Measurements from ENCODE around the gene ELK4. TPM values are rescaled to one million over a fixed set of nuclear protein-coding genes. Genes with fewer than 3 reads are reported as not detected.

The ELK4 gene, protein sequence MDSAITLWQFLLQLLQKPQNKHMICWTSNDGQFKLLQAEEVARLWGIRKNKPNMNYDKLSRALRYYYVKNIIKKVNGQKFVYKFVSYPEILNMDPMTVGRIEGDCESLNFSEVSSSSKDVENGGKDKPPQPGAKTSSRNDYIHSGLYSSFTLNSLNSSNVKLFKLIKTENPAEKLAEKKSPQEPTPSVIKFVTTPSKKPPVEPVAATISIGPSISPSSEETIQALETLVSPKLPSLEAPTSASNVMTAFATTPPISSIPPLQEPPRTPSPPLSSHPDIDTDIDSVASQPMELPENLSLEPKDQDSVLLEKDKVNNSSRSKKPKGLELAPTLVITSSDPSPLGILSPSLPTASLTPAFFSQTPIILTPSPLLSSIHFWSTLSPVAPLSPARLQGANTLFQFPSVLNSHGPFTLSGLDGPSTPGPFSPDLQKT
- total RNA-seq (2014; rRNA removed; shearing (Covaris generic)): 14.3 and 16.1 TPM in 2 replicates

DNA sequence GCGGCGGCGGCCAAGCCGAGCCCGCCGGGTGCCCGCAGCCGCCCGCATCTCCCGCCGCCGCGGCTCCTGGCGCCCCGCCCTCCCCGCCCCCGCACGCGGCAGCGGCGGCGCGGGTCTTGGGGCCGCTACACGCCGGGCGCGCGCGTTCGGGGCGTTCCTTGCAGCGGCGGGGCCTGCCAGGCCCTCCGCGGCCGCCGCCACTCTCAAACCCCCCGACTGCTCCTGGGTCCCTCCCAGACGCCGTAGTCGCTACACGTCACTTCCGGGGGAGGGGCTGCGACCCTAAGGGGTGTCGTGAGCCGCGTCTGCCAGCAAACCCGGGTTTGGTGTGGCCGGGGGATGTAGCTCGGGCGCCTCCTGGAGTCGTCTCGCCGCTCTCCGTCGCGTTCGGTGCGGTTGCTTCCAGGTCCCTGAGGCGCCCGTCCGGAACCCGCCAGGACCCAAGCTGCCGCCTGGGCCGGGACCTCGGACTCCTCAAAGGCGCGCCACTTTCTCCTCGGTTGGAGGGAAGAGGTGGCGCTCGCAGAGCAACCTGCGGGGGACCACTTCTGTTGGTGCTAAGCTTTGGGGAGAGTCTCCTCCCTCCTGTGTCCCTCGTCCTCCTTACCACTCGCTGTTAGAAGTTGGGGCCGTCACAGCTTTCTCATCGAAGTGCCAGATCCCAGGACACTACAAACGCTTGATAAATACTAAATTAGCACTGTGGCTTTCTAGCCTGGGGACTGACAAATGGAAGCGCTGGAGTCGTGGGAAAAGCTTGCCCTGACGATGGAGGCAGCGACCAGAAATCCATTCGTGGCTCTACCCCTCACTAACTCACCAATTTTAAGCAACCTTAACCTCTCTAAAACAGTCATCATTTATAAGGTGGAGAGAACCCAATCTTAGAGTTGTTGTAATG is at the start of gene ELK4:
Gene ELK4, minus strand, starts transcription at position 244 of the 901 bp plus-strand sequence. CDS start 8,129 bp downstream, outside the sequence.
- DNase-seq (ENCODE audit: low read depth): peak; percentile 96

DNA sequence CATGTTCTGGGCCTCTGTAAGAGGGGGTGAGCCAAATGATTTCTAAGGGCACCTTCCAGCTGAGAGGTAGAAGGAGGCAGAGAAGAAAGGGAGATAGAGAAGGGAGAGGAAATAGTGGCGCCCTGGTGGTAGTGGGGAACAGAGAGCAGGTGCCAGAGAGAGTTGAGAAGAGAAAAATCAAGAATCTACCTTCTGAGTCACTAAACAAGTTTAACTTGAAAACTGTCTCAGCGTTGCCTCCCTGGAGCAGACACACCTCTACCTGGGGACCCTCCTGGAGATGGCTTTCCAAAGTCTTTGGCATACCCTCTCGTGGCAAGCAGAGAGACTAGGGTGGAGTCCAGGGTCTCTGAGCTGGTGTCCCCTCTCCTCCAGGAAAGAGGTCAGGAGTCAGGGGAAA is 49.6 kb upstream of the ELK4 start:
- DNase-seq (ENCODE audit: low read depth): no peak

DNA sequence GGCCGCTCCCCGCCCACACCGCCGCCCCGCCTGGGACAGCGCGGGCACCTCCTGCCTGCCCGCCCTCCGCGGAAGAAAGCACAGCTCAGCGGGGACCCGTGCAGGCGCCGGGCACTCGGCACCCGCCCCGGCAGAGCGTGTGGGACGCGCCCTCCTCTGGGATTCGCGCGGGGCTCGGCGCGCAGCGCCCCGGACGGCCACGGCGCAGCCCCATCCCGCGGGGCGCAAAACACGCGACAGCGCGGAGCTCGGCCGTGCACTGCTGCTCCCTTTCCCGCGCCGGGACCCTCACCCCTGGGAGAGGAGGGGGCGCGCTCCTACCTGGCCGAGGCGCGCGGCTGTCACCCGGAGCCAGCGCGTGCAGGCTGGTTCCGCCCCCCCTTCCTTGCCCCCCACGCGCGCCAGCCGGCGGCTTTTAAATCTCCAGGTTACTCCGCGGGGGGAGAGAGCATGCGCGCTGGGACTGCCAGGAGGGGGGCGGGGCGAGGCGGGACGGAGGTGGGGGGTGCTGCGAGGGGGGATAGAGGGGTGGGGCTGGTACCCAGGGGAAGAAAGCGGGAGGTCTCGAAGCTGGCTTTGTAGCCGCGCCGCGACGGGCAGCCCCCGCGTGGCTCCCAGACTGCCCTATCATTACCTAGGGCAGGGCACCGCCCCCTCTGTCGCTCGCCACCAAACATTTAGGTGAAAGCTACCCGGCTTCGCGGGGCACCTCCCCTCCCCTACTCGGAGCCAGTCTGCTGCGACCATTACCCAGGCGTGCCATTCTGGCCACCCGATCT is 48.5 kb upstream of the ELK4 start, which contains the start of gene SLC45A3:
Gene SLC45A3, minus strand, starts transcription at position 437 of the 779 bp plus-strand sequence. CDS start 15,853 bp downstream, outside the sequence.
- DNase-seq (ENCODE audit: low read depth): peak; percentile 19

DNA sequence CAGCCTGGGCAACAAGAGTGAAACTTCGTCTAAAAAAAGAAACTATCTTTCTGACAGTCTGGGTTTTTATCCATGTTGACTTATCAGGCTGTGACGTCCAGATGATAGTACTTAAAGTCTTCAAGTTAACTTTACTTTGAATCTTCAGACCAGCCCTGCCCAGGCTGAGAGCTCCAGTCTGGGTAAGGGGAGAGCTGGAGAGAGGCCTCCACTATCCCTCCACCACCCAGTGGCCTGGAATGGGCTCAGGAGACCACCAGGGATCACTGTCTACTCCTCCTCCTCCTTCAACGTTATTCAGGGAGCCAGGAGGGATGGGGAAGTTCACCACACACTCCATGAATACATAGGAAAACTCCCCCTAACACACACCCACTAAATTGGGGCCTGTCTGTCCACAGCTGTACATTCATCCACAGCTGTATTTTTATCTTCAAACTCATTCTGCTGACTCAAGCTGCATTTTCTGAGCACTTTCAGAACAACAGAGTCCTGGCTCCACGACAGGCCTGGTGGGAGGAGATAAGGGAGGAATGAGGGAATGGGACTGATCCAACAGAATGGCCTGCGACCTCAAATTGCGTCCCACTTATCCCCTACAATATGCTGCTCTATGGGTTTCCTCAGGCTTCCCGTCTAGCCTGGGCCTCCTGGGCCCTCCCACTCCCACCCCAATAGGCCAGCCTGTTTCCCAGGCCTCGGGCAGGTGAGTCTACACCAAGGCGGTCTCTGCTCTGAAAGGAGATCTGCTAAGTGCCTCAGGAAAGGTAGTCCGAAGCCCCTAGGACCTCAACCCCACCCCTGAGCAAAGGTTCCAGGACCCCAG is 46.7 kb upstream of the ELK4 start:
- peak; percentile 10 for DNase-seq (ENCODE audit: low read depth)

DNA sequence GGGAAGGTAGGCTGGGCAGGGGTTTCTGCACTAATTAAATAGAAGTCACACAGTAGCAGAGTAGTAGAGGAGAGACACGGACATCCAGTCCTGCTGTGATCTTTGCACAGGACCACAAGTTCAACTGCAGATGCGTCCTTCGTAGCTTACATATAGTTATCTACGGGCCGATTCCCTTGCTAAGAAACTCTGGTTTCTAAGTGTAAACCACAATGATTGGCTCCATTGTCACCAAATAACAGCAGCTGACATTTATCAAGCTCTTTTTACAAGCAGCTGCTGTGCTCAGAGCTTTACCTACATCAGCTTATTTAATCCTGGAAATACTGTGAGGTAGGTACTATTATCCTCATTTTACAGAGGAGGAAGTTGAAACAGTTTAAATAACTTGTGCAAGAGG is 45.4 kb upstream of the ELK4 start:
- no peak for DNase-seq (ENCODE audit: low read depth)

DNA sequence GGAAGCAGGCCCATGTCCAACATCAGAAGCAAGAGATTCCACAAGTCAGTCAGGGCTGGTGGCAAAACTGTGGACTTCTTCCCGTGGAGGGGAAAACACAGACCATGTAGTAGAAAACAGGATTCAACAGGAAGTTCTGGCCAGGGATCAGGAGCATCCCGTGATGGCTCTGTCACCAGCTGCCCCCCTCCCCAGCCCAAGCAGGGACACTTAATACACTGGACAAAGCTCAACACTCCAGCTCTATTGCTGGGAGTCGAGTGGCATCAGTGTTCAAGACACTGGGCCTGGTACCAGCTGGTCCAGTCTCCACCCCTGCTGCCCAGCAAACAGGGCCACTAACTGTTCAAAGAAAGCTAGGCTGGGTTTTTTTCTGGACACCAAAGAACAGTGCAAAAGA is 44.8 kb upstream of the ELK4 start:
- DNase-seq (ENCODE audit: low read depth): no peak

DNA sequence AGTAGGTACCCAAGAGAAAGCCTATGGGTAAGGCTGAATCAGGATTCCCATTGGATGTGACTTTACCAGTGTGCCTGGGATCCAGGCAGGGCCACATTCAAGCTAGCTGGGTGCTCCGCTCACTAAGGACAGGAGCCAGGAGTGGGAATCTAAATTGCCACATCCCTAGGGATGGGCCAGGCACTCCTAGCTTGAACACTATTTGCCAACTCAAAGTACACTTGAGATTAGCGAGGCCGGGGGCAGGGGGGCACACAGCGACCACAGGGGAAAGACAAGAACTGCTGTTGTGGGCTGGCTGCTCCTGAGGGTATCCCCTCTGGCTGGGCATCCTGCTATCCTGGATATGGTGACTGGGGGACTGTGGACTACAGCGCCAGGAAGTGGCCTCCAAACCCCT is 44.2 kb upstream of the ELK4 start:
- DNase-seq (ENCODE audit: low read depth): no peak

DNA sequence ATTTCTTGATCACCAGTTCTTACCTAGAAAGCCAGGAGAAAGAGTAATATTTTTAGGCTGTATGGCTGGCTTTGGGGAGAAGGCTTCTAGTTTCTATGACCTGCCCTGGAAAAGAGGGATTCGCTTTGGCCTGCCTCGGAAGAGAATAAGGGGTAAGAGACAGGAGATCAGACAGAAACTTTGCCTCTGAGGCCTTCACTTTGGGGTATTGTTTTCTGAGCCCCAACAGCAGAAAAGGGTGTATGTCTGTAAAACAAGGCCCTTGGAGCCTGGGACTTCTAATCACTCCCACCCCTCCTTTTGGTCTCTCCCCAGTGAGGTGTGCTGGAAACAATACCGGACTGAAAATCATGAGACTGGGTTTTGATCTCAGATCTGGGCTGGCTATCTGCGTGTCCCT is 43.4 kb upstream of the ELK4 start:
- no peak for DNase-seq (ENCODE audit: low read depth)

DNA sequence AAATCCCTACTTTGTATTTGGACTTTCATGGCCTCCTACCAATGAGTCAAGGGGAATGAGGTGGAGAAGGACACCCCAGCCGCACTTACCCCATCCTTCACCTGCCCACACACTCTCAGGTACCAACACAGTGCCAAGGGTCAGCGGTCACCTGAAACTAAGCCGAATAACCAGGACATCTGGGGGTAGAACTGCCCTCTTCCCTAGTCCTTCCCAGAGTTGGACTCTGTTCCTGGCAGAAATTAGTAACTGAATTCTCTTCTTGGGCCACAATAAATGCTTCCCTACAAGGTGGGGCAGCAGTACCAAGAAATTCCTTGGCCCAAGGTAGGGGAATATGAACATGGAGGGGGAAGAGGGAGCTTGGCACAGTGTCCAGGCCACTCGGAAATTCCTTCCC is 41.2 kb upstream of the ELK4 start:
- no peak for DNase-seq (ENCODE audit: low read depth)

DNA sequence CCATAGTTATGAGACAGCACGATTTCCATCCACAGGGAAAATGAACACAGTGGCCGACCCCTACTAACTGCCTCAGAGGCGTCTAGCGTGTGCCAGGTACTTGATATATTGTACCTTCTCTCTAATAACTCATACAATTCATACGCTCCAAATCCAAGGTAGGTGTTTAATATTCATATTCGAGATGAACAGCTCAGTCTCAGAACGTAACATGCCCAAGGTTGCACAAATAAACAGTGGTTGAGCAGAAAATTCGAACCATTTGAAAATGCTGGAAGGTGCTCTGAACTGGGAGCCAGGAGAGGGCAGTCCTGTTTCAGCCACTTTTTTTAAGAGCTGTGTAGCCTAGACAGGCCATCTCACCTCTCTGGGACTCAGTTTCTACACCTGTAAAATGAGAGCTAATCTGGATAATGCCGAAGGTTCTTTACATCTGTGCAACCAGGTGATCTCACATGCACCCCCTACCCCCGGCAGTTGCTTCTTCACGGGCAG is 40.6 kb upstream of the ELK4 start:
- no peak for DNase-seq (ENCODE audit: low read depth)

DNA sequence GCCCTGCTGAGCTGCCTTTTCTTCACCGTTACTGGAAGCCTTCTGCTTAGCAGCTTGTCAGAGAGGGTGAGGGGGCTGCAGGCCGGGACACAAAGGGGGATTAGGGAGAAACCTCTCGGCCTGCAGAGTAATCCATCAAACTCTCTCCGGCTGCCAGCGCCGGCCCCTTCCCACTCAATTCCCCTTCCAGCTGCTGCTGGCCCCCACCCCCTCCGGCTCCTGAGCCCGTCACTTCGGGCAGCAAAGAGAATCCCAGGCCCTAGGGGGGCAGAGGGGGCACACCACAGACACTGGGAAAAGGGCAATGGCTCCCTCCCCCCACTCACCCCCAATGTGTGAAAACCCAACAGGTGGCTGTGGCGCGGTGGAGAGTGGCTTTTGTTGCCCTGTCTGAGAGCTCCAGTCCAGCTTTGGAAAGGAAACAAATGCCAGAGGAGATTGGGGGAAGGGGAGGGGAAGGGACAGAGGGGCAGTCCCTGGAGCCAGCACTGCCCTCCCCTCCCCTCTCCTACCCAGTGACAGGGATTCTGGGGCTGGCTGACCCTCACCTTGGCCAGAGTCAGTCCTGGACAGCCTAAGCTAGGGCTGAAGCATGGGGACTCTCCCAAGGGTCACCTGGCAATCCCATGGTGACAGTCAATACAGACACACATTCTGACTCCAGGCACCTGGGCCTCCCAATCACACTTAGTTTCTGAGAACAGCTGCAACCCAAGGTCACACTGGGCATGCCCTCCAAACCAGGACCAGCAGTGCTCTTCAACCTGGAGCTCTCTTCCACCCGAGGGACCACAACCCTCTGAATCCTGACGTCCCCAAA is 39.0 kb upstream of the ELK4 start:
- DNase-seq (ENCODE audit: low read depth): no peak

DNA sequence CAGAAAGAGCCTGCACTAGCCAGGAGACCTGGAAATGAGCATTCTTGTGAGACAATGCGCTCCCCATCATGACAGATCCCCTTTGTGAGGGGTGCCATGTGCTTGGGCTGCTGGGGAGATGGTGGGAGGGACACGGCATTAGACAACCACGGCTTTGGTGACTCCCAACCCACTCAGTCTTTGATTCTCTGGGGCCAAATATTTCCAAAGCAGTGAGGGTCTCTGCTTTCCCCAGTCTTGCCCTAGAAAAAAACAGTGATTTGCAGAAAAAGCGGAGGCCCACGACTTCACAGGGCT is 38.3 kb upstream of the ELK4 start:
- DNase-seq (ENCODE audit: low read depth): no peak

DNA sequence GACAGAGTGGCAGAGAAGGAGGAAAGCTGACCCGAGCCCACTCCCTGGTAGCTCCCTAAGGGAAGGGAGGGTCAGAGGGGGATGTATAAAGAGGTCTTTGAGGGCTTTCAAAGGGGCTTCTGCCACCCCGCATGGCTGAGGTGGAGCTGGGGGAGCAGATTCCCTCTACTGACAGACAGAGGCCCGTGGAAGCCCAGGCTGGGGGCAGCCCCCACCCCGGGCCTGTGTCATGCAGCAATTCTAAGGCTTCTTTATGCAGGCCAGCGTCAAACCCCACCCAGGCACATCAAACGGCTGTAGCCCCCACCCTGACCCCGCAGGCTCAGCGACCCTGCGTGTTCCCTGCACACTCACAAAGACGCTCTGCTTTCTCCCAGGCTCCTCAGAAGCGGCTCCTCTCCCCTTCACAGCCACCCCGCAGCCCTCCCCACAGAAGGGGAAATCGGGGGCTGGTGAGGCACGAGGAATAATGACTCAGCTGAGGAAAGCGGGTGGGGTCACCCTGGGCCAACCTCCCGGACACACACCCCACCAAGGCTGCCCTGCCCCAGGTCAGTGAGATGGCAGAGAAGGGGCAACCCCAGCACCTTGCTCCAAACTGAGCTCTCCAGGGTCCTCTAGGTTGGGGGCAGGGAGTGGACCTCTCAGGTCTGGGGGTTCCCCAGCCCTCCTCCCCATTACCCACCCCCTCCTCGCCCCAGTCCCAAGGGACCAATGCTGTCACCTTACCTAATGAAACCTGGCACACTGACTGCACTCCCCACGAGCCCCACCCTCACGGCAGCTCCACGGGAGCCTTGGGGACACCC is 37.7 kb upstream of the ELK4 start:
- DNase-seq (ENCODE audit: low read depth): no peak

DNA sequence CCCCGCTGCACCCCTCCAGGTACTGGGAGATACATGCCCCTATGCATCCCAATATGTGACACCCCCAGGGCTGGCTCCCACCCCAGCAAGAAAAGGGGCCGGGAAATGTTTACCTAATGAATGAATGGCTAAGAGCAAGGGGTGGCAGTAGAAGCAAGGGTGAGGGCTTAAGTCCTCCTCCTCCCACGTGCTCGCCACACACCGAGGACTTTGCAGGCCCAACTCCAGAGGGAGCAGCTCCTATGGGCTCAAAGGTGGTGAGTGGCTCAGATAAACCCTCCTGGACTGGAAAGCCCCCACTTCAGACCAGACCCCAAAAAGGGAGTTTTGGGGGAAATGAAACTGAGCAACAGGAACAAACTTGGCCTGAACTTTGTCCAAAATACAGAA is 37.1 kb upstream of the ELK4 start:
- no peak for DNase-seq (ENCODE audit: low read depth)

DNA sequence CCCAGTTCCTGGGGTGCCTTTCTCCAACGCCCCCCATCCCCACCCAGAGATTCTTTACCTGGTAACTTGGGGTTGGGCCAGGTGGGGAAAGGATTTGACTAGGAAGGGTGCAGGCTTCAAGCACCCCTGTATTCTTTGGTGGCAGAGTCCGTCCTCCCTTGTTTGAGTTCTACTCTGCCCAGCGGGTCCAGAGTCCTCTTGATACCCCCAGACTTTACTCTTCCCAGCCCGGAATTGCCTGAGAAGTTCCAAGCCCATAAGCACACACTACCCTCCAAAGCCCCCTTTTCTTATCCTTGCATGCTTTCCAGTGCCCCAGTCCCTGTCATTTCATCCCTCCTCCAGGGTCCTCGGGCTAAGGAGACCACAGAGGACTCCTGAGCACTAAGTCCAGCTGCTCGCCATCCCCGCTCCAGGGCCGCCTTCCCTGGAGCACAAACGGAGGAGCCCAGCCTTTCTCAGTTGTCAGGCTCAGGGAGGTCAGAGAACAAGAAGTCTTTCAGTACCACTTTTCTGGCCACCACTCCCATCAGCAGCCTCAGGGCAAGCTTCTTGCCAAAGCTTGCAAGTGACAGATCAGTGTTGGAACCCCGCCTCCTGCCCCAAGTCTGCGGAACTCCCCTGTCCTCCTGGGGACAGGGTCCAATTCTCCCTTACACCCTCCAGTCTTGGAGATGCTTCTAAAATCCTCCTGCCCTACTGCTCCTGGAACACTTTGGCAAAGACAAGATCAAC is 36.3 kb upstream of the ELK4 start:
- peak; percentile 18 for DNase-seq (ENCODE audit: low read depth)

DNA sequence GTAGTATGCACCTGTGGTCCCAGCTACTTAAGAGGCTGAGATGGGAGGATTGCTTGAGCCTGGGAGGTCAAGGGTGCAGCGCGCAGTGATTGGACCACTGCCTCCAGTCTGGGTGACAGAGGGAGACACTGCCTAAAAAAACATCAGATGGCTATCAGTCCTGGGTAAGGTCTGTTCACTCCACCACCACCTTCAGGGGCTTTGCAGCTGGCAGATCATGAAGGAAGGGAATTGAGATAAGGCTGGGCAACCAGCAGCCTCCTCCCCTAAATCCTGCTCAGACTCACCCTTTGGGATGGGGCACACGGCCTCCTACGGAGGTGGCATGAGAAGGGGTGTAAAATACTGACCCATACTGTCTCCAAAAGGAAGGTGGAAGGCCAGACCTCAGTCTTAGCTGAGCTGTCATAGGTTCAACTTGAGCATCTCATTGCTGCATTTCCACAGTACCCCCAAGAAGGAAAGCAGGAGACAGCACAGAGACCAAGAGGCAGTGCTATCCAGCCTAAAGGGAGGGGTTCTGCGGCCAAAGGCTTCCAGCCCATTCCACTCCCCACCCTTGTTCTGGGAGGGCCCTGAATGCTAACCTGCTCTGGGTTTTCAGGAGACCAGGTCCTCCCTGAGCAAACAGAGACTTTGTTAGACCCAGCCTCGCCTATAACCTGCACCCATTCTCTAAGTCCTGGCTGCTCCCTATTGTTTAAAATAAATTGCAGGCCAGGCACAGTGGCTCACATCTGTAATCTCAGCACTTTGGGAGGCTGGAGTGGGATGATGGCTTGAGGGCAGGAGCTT is 34.8 kb upstream of the ELK4 start:
- DNase-seq (ENCODE audit: low read depth): no peak

DNA sequence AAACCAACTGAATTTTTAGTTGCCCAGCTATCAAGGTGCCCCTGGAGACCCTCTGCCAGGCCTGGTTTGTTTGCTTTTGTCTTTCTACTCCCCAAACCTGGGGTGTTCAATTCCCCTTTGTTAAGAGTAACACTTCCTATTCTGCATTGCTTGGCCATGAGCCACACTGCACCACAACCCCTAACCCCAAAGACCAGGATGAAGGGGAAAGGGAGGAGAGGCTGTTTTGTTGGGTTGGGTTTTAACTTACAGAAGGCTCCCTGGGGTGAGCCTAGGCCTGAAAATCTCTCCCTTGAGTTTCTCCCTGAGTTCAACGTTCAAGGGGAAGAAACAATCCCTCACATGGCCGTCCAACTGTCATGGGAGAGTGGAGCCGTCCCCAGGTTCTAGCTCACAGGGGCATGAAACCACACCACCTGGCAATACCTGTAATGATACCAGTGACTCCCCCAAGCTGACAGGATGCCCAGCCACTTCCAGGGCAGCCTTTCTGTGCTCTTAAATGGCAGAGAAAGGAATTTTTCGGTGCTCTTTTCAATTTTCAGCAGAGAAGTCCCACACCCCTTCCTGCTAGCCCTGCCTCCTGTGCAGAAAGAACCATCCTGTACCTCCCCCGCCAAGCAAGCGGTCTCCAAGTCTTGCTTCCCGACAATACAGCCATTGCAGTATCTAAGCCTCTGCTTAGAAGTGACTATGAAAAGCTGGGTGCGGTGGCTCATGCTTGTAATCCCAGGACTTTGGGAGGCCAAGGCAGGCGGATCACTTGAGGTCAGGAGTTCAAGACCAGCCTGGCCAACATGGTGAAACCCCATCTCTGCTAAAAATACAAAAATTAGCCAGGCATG is 33.6 kb upstream of the ELK4 start:
- DNase-seq (ENCODE audit: low read depth): no peak
